Glutamatergic neuron (in vitro differentiated cells): ENCODE data around the gene DUOXA2. TPM values are rescaled to one million over a fixed set of nuclear protein-coding genes. Genes with fewer than 3 reads are reported as not detected.

Experiments
- DNase-seq: peaks from one replicate; pipeline ENCODE4 v3.0.0; 2022
- H3K27ac Mint-ChIP-seq: one replicate; pipeline ENCODE4 v1.8.0; 2020; ENCODE audit warnings: mild to moderate bottlenecking, mixed read lengths, inconsistent platforms; ENCODE audit not compliant: unreplicated experiment
- H3K27me3 Mint-ChIP-seq: one replicate; pipeline ENCODE4 v1.8.0; 2020; ENCODE audit warnings: mild to moderate bottlenecking, moderate library complexity, mixed read lengths, inconsistent platforms; ENCODE audit not compliant: unreplicated experiment
- H3K36me3 Mint-ChIP-seq: one replicate; pipeline ENCODE4 v1.8.0; 2020; ENCODE audit warnings: mild to moderate bottlenecking, mixed read lengths, inconsistent platforms; ENCODE audit not compliant: unreplicated experiment
- H3K4me1 Mint-ChIP-seq: one replicate; pipeline ENCODE4 v1.8.0; 2020; ENCODE audit warnings: mild to moderate bottlenecking, low read depth, mixed read lengths, inconsistent platforms; ENCODE audit not compliant: unreplicated experiment
- H3K4me3 Mint-ChIP-seq: one replicate; pipeline ENCODE4 v1.8.0; 2020; ENCODE audit warnings: mild to moderate bottlenecking, mixed read lengths, inconsistent platforms; ENCODE audit not compliant: unreplicated experiment
- H3K9me3 Mint-ChIP-seq: one replicate; pipeline ENCODE4 v1.8.0; 2020; ENCODE audit warnings: mild to moderate bottlenecking, moderate library complexity, mixed read lengths, inconsistent platforms; ENCODE audit not compliant: unreplicated experiment
- CTCF ChIP-seq: fragments of 200-600 bp; sonication (generic); IDR thresholded peaks from one replicate; pipeline ENCODE4 v1.5.0; 2021; ENCODE audit not compliant: partially characterized antibody, unreplicated experiment
- total RNA-seq: library from RNA; stranded (reverse); fragmentation: NEBNext Ultra II Directional; extraction: Animal tissue kit (Norgen Biotek cat#: 25700); gene quantifications from one replicate; pipeline ENCODE4 v1.2.1, GENCODE V29; 2021; ENCODE audit not compliant: unreplicated experiment

Gene DUOXA2
- total RNA-seq, 1 donor from 2014 or later = not detected

- Mint-ChIP-seq H3K27me3 (peaks cover 3% of the 10 kb centered on the region), H3K4me3 (no peak overlapping the region), H3K27ac (no peak overlapping the region), H3K36me3 (peaks cover 9% of the 10 kb centered on the region), H3K4me1 (no peaks in the 10 kb centered on the region), H3K9me3 (peaks cover 2% of the 10 kb centered on the region)
- DNase-seq = no peak
- TF ChIP-seq CTCF = no peak
Measured at GRCh38 chr15:45095661-45096060, 18.5 kb upstream of the DUOXA2 start.

- Mint-ChIP-seq H3K9me3 (peaks cover 2% of the 10 kb centered on the region), H3K27ac (no peak overlapping the region), H3K36me3 (peaks cover 5% of the 10 kb centered on the region), H3K27me3 (peaks cover 4% of the 10 kb centered on the region), H3K4me3 (no peak overlapping the region), H3K4me1 (no peaks in the 10 kb centered on the region)
- TF ChIP-seq CTCF = no peak
- no peak for DNase-seq
Measured at GRCh38 chr15:45097466-45097865, 16.7 kb upstream of the DUOXA2 start.

GRCh38 chr15:45099549-45100165, 14.5 kb upstream of the DUOXA2 start:
- Mint-ChIP-seq H3K4me1 (no peaks in the 10 kb centered on the region), H3K4me3 (no peak overlapping the region), H3K9me3 (peaks cover 4% of the 10 kb centered on the region), H3K27ac (no peak overlapping the region), H3K27me3 (peaks cover 6% of the 10 kb centered on the region), H3K36me3 (no peaks in the 10 kb centered on the region)
- no peak for TF ChIP-seq CTCF
- no peak for DNase-seq

- no peak for TF ChIP-seq CTCF
- Mint-ChIP-seq H3K27me3 (peaks cover 6% of the 10 kb centered on the region), H3K4me3 (no peak overlapping the region), H3K27ac (no peak overlapping the region), H3K36me3 (no peaks in the 10 kb centered on the region), H3K4me1 (no peaks in the 10 kb centered on the region), H3K9me3 (peaks cover 3% of the 10 kb centered on the region)
- DNase-seq = no peak
Measured at GRCh38 chr15:45100884-45101625, 13.1 kb upstream of the DUOXA2 start.

GRCh38 chr15:45101749-45102148, 12.4 kb upstream of the DUOXA2 start:
- H3K9me3 Mint-ChIP-seq = peaks cover 3% of the 10 kb centered on the region
- peaks cover 3% of the 10 kb centered on the region for H3K27me3 Mint-ChIP-seq
- no peak for TF ChIP-seq CTCF
- DNase-seq = no peak
- no peaks in the 10 kb centered on the region for H3K4me1 Mint-ChIP-seq
- H3K27ac Mint-ChIP-seq = no peak overlapping the region
- no peaks in the 10 kb centered on the region for H3K36me3 Mint-ChIP-seq
- no peak overlapping the region for H3K4me3 Mint-ChIP-seq
